ENCODE data around the gene TM4SF4.
"Not testable (repeated sequence)": the region's sequence is repeated elsewhere in the genome, so short reads cannot be mapped to it uniquely, and the experiment has no call there.

Gene TM4SF4, protein sequence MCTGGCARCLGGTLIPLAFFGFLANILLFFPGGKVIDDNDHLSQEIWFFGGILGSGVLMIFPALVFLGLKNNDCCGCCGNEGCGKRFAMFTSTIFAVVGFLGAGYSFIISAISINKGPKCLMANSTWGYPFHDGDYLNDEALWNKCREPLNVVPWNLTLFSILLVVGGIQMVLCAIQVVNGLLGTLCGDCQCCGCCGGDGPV

DNA sequence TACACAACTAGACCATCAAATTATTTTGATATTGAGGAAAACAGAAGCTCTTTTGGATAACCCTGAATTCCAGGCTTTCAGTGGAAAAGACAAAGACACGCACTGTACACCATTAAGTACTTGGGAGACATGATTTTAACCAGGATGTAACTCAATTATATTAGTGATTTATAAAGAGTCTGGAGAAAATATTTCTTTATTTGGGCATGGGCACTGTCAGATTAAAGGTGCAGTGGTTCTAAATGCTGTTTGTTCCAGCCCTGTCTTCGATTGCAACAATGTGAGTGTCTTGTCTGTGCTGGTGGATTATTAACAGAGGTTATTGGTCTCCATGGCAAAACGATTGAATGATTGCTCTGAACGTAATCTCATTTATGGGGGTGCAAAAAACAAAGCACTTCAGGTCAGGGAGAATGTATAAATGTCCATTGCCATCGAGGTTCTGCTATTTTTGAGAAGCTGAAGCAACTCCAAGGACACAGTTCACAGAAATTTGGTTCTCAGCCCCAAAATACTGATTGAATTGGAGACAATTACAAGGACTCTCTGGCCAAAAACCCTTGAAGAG lies at the start of gene TM4SF4:
TM4SF4 (plus strand) TSS at position 448 of the 568 bp plus-strand sequence. CDS start 181 bp downstream, outside the sequence.
- no peak for DNase-seq (ENCODE audit: low read depth)

DNA sequence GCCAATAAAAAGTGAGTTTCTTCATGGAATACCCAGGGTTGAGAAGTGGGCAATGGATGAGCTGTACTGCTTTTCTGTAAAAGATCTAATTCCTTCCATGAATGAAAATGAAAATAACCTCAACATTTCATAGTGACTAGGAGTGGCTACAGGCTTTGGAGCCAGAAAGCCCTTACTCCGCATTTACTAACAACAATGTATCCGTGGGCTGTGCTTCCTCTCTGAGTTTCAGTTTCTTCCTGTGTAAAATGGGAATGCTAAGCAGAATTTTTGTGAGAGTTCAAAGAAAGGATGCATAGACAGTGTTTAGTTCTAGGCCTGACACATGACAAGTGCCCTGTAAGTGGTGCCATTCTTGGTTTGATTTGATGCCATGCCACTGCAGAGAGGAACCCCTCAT lies 49.6 kb upstream of the TM4SF4 start:
- DNase-seq (ENCODE audit: low read depth), result no peak

DNA sequence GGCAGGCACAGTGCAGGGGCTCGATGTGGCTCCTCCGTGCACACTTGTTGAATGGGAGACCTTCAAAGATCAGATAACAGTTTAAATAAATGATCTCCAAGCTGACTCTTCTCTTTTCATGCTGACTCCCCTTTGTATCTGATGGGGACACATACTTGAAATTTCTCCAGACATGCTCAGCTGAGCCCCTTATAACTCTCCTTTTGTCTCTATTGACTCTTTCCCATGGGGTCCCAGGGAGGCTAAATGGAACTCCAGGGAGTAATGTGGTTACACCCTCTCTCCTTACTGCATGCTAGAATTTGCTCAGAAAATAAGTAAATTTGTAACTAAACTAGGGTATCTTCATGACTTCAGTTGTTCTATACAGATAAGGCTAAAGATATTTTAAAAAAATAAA lies 48.2 kb upstream of the TM4SF4 start:
- no peak for DNase-seq (ENCODE audit: low read depth)

DNA sequence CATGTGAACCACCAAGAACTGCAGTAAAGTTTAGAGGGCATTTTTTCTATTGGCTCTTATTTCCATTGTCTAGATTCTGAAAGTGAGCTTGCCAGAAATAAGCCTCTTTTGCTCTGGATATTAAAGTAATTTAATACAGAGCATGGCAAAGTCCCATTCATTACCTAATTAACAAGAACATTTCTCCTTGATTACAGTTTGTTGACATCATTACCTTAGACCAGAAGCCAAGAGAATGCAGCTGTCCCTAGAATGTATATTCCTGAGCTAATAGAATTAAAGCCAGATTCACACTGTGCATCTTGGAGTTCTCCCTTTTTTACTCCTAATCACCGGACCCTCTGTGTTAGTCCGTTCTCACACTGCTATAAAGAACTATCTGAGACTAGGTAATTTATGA lies 46.4 kb upstream of the TM4SF4 start:
- DNase-seq (ENCODE audit: low read depth), result no peak

DNA sequence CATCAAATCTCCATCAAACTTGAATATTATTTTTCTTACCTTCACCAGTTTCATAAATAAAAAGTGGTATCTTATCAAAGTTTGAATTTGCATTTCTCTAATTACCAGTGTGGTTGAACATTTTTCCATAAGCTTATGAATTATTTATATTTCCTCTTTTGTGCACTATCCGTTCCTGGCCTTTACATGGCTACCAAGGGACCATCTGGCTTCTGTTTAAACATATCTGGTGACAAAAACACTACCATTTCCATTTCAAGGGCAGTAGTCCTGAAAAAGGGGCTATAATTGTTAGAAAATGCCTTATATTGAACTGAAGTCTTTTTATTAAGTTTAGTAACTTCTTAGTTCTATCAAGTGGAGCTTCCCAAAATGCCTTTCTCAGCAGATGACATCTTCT lies 44.3 kb upstream of the TM4SF4 start:
- no peak for DNase-seq (ENCODE audit: low read depth)

DNA sequence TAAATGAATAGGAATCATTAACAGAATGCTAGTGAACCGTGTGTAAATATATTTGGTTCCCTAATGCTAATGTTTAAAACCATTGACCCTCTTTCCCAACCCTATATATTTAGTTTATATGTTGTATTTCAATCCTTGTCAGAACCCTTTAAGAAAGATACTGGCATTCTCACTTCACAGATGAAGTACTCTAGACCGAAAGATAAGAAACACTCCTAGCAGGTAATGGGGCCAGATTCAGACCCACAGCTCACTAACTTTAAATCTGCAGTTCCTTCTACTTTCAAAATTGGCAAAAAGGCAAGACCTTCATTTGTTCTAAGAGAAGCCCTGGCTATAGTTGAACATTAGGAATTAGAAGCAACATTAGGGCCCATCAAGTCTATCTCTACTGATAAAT lies 42.3 kb upstream of the TM4SF4 start:
- DNase-seq (ENCODE audit: low read depth), result no peak

DNA sequence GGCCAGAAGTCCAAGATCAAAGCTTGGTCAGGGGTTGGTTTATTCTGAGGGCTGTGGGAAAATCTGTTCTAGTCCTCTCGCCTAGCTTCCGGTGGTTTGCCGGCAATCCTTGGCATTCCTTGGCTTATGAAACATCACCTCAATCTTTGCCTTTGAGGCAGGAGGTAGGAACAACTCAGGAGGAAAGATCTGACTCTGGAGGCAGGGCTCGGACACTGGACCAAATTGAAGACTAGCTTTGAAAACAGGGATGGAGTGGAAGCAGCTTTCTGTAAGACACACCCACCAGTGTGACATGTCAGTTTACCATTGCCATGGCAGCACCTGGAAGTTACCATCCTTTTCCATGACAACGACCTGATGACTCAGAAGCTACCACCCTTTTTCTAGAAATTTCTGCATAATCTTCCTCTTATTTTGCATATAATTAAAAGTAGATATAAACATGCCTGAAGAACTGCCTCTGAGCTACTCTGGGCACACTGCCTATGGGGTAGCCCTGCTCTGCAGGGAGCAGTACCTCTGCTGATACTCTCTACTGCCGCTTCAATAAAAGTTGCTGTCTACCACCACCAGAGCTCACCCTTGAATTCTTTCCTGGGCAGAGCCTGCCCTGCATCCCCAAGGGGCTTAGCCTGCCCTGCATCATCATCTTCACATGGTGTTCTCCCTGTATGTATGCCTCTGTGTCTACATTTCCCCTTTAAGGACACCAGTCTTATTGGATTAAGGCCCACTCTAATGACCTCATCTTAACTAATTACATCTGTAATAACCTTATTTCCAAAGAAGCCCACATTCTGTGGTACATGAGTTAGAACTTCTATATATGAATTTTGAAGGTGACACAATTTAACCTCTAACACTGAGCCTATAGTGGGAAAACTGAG lies 38.3 kb upstream of the TM4SF4 start:
- DNase-seq (ENCODE audit: low read depth), result no peak

DNA sequence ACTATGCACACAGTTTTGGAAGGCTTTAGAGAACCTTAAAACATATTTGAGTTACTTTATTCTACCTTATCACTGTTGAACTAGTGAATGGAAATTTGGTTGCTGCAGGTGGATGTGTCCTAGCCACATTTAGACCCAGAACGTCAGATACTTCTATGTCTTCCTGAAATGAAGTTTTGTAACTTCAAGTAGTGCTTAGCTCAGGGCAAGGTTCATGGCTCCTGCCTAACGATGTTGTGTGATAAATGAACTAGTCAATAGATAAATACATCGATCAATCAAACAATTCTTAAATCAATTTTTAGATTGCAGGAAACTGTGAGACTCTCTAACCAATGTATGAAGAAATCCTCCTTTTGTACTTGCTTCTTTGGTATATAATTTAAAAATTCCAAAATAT lies 37.2 kb upstream of the TM4SF4 start:
- no peak for DNase-seq (ENCODE audit: low read depth)

DNA sequence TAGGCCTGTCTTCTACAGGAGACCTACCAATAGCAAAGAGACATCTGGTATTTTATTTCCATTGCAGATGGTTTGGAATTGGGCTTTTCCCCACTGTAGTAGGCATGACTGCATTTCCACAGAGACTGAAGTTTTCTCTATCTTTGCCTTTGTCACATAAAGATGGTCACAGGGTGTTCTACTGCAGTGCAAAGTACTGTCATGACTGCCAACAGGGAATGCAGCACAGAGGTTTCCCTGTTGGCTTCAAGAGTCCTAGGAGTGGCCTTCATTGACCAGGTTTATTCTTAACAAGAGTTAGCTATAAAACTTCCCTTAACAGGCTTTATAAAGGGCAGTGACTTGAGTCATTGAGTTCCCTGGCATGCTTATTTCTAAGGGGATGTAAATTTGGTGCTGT lies 36.8 kb upstream of the TM4SF4 start:
- no peak for DNase-seq (ENCODE audit: low read depth)

DNA sequence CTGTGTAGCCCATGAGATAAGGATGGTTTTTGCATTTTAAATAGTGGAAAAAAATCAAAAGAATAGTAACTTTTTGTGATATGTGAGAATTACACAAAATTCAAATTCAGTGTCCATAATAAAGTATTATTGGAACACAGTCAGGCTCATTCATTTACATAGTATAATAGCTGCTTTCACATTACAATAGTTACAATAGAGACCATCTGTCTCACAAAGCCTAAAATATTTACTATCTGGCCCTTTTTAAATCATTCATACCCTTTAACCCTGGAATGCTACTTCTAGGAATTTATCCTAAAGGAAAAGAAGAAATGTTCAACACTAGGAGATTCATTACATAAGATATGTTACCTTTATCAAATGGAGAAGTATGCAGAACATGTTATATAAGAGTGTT lies 35.5 kb upstream of the TM4SF4 start:
- DNase-seq (ENCODE audit: low read depth), result no peak

DNA sequence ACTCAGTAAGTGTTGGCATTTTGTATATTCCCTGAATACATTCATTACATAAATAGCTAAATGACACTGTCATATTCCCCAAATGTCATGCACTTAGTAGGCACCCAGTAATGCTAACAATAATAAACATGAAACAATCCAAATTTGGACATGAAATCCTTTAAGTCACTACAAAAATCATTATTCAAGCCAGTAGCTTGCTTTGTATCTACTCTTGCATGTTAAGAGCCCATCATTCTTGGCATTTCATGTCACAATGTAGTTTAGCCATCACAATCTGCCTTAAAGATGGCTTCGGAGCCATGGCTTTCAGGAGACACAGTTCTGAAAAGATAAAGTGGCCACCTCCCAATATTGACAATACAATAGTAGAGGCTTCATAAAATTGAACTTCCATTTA lies 32.9 kb upstream of the TM4SF4 start:
- DNase-seq (ENCODE audit: low read depth), result no peak

DNA sequence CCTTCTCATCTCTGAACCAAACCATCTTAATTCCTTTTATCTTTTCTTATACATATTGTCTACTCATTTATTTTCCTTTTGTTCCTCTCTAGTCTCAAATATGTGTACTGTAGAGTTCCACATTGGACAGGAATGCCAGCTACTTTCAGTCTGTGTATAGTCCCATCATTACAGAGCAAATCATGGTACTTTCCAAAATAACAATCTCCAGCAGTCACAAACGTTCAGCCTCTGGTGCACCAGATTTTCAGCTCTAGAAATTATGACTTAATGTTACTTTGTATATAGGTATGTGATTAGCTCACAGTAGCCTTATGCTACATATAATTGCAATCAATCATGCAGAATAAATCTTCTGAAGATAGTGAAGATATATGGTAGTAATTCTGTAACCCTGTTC lies 32.5 kb upstream of the TM4SF4 start:
- DNase-seq (ENCODE audit: low read depth), result no peak

DNA sequence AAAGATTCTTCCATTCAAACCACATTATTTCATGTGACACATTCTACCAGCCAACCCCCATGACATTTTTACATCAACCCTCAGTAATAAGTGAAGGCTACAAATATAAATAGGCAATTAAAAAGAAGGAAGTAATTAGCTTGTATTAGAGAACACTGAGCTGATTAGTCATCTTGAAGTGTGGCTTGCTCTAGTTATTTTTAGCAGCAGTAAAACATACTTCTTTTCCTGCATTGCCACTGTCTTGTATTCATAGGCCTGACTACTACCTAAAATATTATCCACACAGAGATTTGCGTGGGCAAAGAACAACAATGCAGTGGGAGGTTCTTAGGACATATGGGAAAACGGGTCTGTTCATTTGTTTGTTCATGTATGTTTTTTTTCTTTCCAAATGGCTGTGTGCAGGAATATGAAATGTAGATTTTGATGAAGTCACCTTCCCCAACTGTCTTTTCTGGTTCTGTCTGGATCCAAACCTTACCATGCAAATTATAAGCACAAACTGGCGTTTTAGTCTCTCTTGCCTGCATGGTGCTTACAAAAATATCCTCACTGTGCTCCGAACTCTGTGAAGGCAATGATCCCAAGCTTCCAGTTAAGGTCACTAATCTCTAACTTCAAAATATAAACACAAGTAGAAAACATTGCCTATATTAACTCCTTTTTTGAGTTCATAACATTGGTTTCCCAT lies 31.5 kb upstream of the TM4SF4 start:
- peak; percentile 75 for DNase-seq (ENCODE audit: low read depth)

DNA sequence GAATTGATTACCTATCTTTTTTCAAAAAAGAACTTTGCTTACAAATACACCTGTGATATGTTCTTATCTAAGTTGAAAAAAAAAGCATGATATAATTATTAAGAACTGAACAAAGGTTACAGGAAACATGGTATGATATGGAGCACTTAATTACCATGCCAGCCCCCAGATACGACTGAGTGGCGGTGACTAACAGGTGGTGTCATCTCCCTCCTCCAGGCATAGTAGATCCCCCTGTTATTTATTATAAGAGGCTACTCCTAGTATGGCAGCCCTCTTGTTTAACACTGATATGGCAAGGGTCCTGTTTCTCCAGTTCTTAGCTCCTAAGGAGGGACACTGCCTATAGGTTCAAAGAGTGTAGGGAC lies 31.0 kb upstream of the TM4SF4 start:
- no peak for DNase-seq (ENCODE audit: low read depth)

DNA sequence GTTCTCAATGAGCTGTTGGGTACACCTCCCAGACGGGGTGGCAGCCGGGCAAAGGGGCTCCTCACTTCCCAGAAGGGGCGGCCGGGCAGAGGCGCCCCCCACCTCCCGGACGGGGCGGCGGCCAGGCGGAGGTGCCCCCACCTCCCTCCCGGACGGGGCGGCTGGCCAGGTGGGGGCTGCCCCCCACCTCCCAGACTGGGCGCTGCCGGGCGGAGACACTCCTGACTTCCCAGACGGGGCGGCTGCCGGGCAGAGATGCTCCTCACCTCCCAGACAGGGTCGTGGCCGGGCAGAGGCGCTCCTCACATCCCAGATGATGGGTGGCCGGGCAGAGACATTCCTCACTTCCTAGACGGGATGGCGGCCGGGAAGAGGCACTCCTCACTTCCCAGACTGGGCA lies 29.6 kb upstream of the TM4SF4 start:
- not testable (repeated sequence) for DNase-seq (ENCODE audit: low read depth)

DNA sequence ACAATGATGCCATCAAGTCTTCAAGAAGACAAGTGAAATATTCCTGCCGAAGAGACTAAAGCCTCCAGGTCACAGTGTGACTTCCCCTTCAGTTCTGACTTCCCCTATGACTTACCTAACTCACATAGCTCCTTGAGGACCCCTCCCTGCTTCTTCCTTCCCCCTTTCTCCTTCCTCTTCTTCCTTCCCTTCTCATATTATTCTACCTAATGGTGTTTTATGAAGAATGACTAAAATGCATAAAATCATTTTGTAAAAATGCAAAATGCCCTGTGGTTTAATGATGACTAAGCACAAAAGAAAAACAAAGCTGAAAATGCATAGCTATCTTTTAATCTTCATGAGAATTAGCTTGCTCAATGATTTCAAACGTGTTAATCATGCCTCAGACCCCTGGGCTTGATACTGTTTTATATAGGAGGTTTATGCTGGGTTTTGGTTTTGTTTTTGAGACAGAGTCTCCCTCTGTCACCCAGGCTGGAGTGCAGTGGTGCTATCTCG lies 26.1 kb upstream of the TM4SF4 start:
- DNase-seq (ENCODE audit: low read depth), result peak; percentile 80

DNA sequence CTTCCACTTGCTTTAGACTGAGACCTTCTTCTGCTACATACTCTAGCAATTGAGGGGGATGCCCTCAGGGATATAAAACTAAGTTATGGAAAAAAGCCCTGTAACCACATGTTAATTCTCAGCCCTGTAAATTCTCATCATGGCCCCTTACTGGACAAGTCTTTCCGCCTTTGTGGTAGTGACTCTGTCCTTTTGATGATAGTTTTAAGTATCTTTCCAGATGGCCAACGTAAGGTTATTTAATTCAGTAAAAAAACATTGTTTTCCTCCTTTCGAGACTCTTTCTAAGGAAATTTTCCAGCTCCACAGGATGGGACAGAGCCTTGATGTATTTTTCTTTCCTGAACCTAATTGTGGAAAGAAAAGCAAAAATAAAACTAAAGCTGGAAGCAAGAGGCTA lies 25.3 kb upstream of the TM4SF4 start:
- no peak for DNase-seq (ENCODE audit: low read depth)

DNA sequence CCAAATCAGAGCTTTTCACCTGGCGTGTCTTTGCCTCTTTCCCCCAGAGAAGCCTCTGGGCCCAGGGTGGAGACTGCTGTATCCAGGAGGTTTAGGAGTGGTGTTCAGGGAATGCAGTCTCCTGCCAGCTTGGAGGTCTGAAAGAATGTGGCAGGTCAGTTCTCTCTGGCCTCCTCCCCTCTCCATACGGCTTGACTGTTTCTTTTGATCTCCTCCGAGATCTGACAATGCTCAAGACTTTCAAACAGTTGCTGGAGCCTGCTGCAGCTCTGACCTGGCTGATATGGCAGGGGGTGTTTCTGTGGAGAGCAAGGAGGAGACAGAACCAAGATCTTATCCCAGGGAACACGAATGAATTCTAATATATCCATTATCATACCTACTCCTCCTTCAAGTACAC lies 24.7 kb upstream of the TM4SF4 start:
- DNase-seq (ENCODE audit: low read depth), result peak; percentile 53

DNA sequence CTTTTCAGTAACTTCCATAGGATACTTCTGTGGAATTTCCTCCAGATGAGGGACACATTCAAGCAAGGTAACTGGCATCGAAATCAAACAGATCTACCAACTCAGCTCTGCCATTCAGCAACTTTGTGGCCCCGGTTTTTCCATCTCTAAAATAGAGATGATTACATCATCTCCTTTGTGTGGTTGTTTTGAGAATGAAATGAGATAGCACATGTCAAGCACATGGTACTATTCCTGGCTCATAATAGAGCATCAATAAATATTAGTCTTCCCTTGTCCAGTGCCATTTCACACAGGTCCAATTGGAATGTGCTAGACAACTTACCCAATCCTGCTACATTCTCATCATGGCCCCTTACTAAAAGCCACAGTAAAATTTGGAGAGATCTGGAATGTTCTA lies 24.2 kb upstream of the TM4SF4 start:
- peak; percentile 46 for DNase-seq (ENCODE audit: low read depth)

DNA sequence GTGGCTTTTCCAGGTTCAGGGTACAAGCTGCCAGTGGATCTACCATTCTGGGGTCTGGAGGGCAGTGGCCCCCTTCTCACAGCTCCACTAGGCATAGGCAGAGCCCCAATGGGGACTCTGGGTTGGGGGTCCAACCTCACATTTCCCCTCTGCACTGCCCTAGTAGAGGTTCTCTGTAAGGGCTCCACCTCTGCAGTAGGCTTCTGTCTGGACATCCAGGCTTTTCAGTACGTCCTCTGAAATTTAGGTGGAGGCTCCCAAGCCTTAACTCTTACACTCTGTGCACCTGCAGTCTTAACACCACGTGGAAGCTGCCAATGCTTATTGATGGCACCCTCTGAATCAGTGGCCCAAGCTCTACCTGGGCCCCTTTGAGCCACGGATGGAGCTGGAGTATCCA lies 22.5 kb upstream of the TM4SF4 start:
- no peak for DNase-seq (ENCODE audit: low read depth)

DNA sequence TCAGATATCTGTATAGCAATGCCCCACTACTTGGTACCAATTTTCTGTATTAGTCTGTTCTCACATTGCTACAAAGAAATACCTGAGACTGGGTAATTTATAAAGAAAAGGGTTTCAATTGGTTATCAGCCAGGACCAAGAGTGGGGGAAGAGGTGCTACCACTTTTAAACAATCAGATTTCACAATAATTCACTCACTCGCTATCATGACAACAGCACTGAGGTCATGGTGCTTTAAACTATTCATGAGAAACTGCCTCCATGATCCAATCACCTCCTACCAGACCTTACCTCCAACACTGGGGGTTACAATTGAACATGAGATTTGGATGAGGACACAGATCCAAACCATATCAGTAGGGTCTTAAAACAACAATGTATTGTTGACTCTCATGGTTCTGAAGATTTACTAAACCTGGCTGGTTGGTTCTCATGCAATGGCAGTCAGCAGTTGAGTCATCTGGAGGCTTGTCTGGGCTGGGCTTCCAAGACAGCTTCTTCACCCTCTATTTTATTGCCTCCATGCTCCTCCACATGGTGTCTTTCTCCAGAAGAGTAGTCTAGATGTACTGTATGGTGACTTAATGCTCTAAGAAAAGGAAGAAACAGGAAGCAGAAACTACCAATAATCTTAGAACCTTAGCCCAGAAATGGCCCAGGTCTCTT lies 21.2 kb upstream of the TM4SF4 start:
- no peak for DNase-seq (ENCODE audit: low read depth)

DNA sequence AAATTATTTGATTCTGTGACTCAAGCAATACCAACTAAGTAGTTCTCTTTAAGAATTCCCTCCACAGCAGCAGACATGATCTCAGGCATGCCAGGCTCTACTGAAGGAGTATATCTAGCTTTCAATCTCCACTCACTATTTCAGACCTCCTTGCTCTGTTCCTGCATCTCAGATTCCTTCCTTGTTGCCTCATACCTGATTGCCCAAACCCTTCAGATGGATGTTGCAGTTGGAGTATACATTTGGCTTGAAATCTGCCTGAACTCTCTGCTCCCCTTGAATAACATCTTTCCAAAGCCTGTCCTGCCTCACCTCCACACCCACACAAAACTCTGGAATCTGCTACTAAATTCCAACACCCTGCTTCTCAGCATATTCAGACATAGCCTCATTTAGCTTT lies 19.8 kb upstream of the TM4SF4 start:
- peak; percentile 78 for DNase-seq (ENCODE audit: low read depth)

Data from iris pigment epithelial cell (primary cell).